GM10266 (cell line): ENCODE data around the gene SPTBN4.

Experiments
- DNase-seq: peaks from one replicate; pipeline ENCODE4 v3.0.0; 2012; ENCODE audit errors: extremely low spot score
- CTCF ChIP-seq: IDR thresholded peaks from 2 replicates; pipeline ENCODE4 v1.5.1; 2012; ENCODE audit warnings: mild to moderate bottlenecking, low read depth; ENCODE audit not compliant: control insufficient read depth, insufficient read depth; ENCODE audit errors: missing control alignments

SPTBN4 gene

GRCh38 chr19:40442328-40443130 lies 24.3 kb upstream of the SPTBN4 start:
- TF ChIP-seq CTCF: no peak
- no peak for DNase-seq

- DNase-seq: peak; percentile 99
- TF ChIP-seq CTCF: no peak
Measured at GRCh38 chr19:40443131-40443999, 23.4 kb upstream of the SPTBN4 start.

GRCh38 chr19:40444000-40444824 lies 22.6 kb upstream of the SPTBN4 start, which contains the start of gene SERTAD3:
TSS of gene SERTAD3 (minus strand) at chr19:40444335. CDS start at chr19:40442080, 2,255 bp downstream.
- no peak for TF ChIP-seq CTCF
- DNase-seq: peak; percentile 98

GRCh38 chr19:40444825-40445312 lies 21.9 kb upstream of the SPTBN4 start:
- no peak for DNase-seq
- TF ChIP-seq CTCF: peak; percentile 63

- no peak for TF ChIP-seq CTCF
- DNase-seq: no peak
Measured at GRCh38 chr19:40445780-40446262, 21.0 kb upstream of the SPTBN4 start.

- no peak for TF ChIP-seq CTCF
- no peak for DNase-seq
Measured at GRCh38 chr19:40446263-40446784, 20.5 kb upstream of the SPTBN4 start.
